ENCODE data around the gene SRRM4. TPM values are rescaled to one million over a fixed set of nuclear protein-coding genes. Genes with fewer than 3 reads are reported as not detected.

Gene SRRM4
- total RNA-seq, 1 experiment from 2014 or later, result 1.4 TPM

DNA sequence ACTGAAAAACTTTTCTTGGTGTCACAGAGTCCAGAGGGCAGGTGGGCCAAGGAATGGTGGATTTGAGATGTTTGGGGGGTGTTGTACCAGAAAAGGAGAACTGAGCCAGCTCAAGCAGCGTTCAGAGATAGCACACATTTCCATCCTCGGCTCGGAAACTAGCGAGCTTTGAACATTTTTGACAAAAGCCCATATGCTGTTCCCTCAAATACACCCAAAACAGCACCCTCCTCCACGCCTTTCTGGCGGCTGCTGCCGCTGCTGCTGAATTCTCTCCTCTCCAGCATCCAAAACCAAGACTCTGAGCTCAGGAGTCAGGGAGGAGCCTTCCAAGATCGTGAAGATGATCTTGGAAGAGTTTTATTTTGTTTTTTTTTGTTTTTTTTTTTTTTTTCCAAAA is 961 bp downstream of the SRRM4 start:
- Histone ChIP-seq H4K5ac (ENCODE audit: insufficient read length, low read depth, low read length) (no peak overlapping the region), H3K9me3 (ENCODE audit: control insufficient read depth, low read depth, low read length) (no peaks in the 10 kb centered on the region), H2BK120ac (ENCODE audit: low read depth, low read length, poor library complexity, severe bottlenecking) (no peak overlapping the region), H3K79me1 (ENCODE audit: insufficient read depth, low read depth, low read length, poor library complexity, severe bottlenecking) (no peaks in the 10 kb centered on the region), H2AFZ (ENCODE audit: low read length) (no peak overlapping the region), H4K20me1 (ENCODE audit: control insufficient read depth, insufficient read depth, insufficient read length) (no peaks in the 10 kb centered on the region), H3K27ac (ENCODE audit: insufficient read length, low read depth, low read length) (no peak overlapping the region), H2BK5ac (ENCODE audit: insufficient read length, low read length) (no peak overlapping the region), H2AK5ac (ENCODE audit: insufficient read length, low read length) (no peak overlapping the region), H3K14ac (ENCODE audit: insufficient read depth, low read length) (no peak overlapping the region), H4K91ac (ENCODE audit: insufficient read length, low read depth, low read length) (no peak overlapping the region), H3K4me2 (ENCODE audit: insufficient read depth, insufficient read length, low read length) (peak overlapping the region; percentile 98), H3K4me1 (ENCODE audit: insufficient read depth, low read length) (no peaks in the 10 kb centered on the region), H3K23ac (ENCODE audit: insufficient read length, low read depth, low read length) (no peak overlapping the region), H3K23me2 (ENCODE audit: insufficient read length, low read depth, low read length, poor library complexity, severe bottlenecking) (peaks cover 14% of the 10 kb centered on the region), H3K27me3 (ENCODE audit: insufficient read depth, low read length) (peaks cover 10% of the 10 kb centered on the region; the same call in 1 of the 2 replicates), H2BK20ac (ENCODE audit: low read depth, low read length, poor library complexity, severe bottlenecking) (no peak overlapping the region), H3T11ph (ENCODE audit: low read length) (no peak overlapping the region), H4K8ac (replicated peaks; ENCODE audit: insufficient read length, low read depth, low read length) (no peak overlapping the region), H2BK15ac (ENCODE audit: low read depth, low read length) (no peak overlapping the region), H2BK12ac (ENCODE audit: insufficient read length, low read depth, low read length) (no peak overlapping the region), H3K56ac (ENCODE audit: insufficient read length, low read depth, low read length) (no peak overlapping the region), H3K9ac (ENCODE audit: extremely low read depth, insufficient read length, low read length) (peak overlapping the region; percentile 21), H3K4ac (ENCODE audit: low read depth, low read length) (no peak overlapping the region), H3K18ac (ENCODE audit: insufficient read length, low read depth, low read length) (no peak overlapping the region), H3K79me2 (ENCODE audit: insufficient read depth, low read length) (no peaks in the 10 kb centered on the region)
- Mint-ChIP-seq H3K27ac (no peak overlapping the region), H3K9me3 (no peaks in the 10 kb centered on the region), H3K36me3 (ENCODE audit: insufficient read depth in 1 of 3, low read depth in 3 of 3) (no peaks in the 10 kb centered on the region), H3K27me3 (ENCODE audit: low read depth) (peaks cover 67% of the 10 kb centered on the region), H3K4me3 (peak overlapping the region; percentile 74 to 91), H3K4me1 (peaks cover 14 to 33% of the 10 kb centered on the region in 2 experiments)
- WGBS (ENCODE audit: extremely low coverage, insufficient read length, low lambda C conversion rate), result no CpG with 5 or more reads among the region's 8 CpGs
- TF ChIP-seq, protein P1, sequence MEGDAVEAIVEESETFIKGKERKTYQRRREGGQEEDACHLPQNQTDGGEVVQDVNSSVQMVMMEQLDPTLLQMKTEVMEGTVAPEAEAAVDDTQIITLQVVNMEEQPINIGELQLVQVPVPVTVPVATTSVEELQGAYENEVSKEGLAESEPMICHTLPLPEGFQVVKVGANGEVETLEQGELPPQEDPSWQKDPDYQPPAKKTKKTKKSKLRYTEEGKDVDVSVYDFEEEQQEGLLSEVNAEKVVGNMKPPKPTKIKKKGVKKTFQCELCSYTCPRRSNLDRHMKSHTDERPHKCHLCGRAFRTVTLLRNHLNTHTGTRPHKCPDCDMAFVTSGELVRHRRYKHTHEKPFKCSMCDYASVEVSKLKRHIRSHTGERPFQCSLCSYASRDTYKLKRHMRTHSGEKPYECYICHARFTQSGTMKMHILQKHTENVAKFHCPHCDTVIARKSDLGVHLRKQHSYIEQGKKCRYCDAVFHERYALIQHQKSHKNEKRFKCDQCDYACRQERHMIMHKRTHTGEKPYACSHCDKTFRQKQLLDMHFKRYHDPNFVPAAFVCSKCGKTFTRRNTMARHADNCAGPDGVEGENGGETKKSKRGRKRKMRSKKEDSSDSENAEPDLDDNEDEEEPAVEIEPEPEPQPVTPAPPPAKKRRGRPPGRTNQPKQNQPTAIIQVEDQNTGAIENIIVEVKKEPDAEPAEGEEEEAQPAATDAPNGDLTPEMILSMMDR (conservative IDR thresholded peaks at IDR 0.05), result no peak
- DNase-seq, result no peak

All from H9 (cell line).